ENCODE measurements around the gene FOXI2. TPM values are rescaled to one million over a fixed set of nuclear protein-coding genes. Genes with fewer than 3 reads are reported as not detected.

FOXI2 gene
- 1 to 10 TPM; 1.5 to 1.8 (median 1.7) TPM for polyA plus RNA-seq (ENCODE audit: insufficient read length in 3 of 3)

DNA sequence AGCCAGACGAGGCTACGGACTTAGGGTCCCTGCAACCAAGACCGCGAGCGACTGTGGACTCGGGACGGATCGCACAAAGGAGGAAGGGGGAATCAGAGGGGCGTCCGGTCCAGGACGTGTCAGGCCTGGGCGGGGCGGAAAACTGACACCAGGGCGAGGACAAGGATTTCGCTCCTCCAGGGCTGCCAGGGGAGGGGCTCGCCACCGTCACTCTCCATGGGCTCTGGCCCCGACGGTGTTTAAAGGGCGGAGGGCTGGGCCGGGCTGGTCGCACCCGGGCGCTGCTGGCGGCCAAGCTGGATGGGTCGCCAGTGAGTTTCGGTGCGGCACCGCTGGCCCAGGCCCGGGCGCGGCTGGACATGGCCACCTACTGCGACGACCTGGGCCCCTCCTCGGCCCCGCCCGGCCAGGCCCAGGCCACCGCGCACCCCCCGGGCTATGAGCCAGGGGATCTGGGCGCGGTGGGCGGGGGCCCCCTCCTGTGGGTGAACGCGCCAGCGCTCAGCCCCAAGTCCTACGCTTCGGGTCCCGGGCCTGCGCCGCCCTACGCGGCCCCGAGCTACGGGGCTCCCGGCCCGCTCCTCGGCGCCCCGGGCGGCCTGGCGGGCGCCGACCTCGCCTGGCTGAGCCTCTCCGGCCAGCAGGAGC is at the start of gene FOXI2:
FOXI2 (plus strand) TSS at position 271 of the 648 bp plus-strand sequence; CDS start at position 360, 89 bp downstream.
- no peak for DNase-seq (ENCODE audit: low read depth in 3 of 3, low spot score in 2 of 3)

DNA sequence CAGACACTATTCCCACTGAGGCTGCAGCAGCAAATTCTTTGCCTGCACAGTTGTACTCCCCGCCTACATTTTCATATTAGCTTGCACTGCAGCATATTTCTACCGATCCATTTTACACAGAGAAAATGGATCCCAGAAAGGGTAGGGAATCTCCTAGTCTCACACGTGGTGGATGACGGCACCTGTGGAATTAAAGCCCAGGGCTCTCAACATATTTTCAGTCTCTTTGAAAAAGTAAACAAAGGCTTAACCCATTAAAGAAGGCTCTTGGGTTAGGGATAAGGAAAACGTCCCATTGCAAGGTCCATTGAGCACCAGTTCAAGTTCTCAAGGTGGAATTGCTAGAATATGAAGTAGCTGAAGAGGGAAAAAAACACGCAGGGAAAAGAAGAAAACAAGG is 49.4 kb upstream of the FOXI2 start:
- no peak for DNase-seq (ENCODE audit: low read depth in 3 of 3, low spot score in 2 of 3)

DNA sequence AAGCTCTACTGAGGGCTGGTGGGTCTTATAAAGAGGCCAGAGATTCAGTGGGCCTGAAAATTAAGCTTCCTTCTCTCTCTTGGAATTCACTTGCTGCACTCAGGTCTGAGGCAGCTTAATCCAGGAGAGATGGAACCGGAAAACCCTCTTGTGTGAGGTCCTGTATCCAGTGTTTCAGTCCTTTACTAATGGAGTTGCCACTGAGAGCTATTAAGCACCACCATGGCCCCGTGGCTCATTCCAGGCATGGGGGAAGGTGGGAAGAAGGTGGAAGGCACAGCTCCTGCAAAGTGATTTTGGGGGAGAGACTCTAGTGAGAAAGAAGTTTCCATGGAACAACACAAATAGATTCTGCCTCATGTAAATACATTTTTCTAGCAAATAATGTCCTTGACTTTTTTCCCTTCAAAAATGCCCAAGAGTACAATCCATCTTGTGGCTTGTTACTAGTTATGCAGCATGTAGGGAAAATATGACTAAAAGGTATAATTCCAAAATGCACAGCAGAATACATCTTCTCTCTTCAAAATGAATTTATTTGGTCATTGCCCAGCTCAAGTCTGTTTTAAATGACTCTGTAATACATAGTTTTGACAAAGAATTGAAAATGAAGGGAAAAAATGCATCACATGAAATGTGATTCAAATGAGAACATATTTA is 46.7 kb upstream of the FOXI2 start:
- DNase-seq (ENCODE audit: low read depth in 3 of 3, low spot score in 2 of 3) = no peak

DNA sequence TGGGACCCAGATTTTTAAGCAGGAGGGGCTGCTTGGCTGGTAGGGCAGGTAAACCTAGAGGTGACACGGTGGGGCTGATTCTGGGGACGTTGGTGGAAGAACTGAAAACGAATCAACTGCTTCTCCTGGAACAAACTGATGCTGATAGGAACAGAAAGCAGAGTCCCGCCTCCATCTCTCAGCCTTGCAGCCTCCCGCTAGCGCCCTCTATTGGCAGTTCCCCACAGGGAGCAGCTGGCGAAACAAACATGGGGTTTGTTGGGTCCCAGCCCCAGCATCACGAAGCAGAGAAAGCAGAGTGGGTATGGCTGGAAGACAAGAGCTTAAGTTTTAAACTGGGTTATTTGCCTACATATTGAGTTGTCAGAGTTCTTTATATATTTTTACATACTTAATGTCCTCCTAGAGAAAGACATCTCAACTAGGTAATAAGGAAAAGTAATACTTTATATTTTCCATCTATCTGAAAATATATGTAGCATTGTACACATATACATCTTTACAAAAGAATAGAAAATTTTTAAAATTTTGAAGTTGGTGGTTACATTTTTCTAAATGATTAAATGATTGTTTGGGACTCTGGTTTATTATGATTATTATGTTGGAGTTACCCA is 42.3 kb upstream of the FOXI2 start:
- DNase-seq (ENCODE audit: low read depth in 3 of 3, low spot score in 2 of 3) = no peak

DNA sequence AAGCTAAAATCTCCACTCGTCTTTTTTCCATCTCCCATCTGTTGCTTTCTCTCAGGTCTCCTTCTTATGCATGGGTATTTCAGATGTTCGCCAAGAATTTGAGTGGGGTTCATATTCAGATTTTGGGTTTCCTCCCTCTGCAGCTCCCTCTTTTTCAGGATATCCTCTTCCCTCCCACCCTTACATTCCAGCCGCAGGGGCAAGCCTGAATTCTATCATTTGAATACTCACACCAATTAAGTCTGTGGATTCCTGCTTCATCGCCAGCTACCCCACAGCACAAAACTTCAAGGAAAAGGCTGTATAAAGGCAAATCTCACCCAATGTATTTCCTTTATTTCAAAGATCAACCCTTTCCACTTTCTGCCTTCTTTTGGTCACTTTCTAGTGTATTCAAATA is 41.6 kb upstream of the FOXI2 start:
- no peak for DNase-seq (ENCODE audit: low read depth in 3 of 3, low spot score in 2 of 3)

DNA sequence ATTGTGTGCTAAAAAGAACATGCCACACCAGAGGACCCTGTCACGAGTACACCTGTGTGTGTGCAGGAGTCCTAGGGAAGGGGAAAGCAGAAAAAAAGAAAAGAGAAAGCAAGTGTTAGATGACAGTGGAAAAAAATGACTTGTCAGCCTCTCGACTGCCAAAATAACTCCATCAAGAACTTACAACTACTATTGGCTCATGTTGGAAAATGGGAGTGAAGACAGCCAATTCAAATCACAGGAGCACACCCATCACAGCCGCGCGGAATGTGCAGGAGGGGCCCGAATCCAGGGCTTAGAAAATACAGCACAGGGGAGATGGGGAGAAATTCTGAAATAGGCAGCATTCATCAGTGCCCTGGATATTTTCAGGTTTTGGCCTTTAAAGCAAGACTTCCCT is 38.1 kb upstream of the FOXI2 start:
- no peak for DNase-seq (ENCODE audit: low read depth in 3 of 3, low spot score in 2 of 3)

DNA sequence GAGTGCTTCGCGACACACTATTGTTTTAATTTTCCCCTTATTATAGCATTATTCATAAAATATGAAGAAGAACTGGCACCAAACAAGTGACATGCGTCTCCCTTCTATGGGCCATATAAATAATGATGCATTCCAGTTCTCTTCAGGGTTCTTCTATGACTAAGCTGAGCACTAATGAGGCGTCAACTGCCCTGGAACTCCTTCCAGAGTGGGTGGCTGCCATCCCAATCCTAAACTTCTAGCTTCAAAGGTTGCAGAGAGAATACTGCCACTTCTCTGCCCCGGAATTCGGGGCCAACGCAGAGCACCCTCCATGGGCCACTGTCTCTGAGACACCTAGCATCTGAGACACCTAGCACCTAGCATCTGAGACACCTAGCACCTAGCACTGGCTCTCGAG is 37.7 kb upstream of the FOXI2 start:
- no peak for DNase-seq (ENCODE audit: low read depth in 3 of 3, low spot score in 2 of 3)

DNA sequence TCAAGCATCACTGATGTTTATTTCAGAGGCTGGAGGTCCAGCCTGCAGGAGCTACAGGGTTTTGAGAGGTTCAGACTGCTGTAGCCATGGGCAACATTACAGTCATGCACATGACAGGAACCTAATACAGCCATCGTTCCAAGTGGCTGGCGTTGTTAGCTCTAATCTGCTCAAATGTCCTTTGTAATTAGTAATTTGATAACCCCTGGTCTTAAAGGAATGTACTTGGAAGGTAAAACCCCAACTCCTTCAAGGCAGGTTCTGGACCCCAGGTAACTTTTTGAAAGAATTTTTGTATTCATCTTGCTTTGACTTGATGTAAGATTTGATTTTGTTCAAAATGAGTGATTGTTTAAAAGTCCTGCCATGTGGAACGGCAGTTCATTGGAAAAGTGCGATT is 34.7 kb upstream of the FOXI2 start:
- DNase-seq (ENCODE audit: low read depth in 3 of 3, low spot score in 2 of 3) = peak in 2 of 3 donors; percentile 38 to 55

DNA sequence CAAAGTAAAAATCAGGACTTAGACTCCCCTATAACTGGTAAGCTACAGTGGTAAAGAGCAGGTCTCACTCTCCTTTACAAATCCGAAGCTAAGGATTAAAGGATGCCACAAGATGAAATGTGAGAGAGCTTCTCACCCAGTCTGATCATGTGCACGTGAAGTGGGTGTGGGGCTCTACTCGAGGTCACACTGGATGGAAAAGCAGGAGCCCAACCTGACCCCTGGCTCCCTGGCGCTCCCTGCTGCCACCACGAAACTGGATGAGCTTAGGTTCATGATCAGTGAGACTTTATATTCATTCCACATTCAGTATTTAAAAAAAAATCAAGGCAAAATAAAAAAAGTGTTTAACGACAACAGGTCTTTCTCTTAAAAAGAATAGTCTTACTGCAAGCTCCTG is 21.7 kb upstream of the FOXI2 start:
- no peak for DNase-seq (ENCODE audit: low read depth in 3 of 3, low spot score in 2 of 3)

DNA sequence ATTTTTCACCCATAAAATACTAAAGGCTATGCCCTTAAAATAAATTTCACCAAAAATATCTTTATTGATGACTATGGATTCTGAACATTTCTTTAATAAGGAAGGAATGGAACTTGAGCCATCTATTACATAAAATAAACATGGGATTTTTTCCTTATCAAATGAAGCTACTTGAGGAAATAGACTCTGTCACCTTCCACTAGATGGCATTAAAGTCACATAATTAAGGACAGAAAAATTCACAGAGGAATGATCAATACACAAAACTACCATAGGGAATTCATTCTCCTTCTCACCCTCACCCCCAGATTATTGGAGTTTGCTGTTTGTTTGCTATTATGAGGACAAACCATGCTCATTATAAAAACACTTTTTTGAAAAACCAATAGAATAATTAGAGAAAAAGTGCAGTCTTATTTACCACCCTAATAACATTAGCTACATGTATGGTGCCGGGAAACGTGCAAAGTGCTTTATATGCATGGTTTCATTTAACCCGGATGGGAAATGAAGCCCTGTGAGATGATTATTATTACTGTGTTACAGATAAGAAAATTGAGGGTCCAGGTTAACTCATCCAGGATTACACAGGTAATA is 21.1 kb upstream of the FOXI2 start:
- no peak for DNase-seq (ENCODE audit: low read depth in 3 of 3, low spot score in 2 of 3)

DNA sequence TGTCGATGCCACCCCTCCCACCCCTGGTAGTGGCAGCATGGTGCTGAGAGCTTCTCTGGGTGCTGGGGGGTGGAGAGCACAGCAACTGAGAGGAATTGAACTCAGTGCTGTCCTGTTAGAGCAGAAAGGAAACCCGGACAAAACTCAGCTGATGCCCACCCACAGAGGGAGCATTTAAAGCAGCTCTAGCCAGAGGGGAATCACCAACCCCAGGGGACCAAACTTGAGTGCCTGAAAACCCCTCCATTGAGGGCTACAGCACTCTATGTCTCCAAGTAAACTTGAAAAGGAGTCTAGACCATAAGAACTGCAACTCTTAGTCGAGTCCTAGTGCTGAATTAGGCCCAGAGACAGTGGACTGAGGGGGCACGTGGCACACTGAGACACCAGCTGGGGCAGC is 16.8 kb upstream of the FOXI2 start:
- DNase-seq (ENCODE audit: low read depth in 3 of 3, low spot score in 2 of 3) = no peak

DNA sequence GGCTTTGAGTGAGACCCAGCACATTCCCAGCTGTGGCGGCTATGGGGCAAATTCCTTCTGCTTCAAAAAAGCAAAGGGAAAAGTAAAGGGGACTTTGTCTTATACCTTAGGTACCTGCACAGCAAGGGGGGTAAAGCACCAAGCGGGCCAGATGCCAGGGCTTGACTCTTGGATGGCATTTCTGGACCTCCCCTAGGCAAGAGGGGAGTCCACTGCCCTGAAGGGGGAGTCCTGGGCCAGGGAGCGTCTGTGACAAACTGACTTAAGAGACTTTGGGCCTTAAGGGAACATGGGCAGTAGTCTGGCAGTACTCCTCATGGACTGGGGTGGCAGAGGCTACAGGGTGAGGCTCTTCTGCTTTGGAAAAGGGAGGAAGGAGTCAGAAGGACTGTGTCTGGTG is 16.1 kb upstream of the FOXI2 start:
- no peak for DNase-seq (ENCODE audit: low read depth in 3 of 3, low spot score in 2 of 3)

DNA sequence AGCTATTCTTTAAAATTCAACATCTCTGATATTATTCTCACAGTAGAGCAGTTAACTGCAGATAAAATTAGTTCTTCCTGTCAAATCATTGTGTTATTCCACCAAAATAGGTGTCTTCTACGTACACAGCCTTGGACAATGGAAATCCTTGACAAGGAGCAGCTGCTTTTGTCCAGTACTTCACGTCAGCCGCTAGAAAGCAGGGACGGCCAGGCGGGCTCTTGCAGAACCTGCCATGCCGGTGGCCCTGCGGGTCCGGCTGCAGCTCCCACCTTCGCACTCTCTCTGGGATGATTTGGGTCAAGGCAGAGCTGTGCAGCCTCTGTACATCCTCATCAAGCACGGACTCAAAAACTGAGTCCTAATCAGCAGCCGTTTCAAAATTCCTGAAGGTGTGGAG is 2.2 kb upstream of the FOXI2 start:
- no peak for DNase-seq (ENCODE audit: low read depth in 3 of 3, low spot score in 2 of 3)

DNA sequence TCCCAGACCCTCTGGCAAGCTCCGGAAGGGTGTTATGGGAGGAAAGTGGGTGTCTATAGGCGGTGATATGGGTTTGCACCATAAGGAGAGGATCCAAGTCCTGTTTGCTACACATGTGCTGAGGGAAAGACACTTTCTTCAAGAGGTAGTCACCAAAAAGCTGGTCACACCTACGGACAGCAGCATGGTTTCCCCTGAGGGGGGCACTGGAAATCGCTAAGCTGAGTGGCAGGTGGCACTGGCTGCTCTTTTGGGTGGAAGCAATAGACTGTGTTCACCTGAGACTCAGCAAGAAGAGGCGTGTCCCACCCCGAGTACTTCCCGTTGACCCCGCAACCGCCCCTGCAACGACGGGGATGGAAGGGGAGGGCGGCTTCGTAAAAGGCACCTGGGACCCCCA is 1.8 kb upstream of the FOXI2 start:
- DNase-seq (ENCODE audit: low read depth in 3 of 3, low spot score in 2 of 3) = no peak

DNA sequence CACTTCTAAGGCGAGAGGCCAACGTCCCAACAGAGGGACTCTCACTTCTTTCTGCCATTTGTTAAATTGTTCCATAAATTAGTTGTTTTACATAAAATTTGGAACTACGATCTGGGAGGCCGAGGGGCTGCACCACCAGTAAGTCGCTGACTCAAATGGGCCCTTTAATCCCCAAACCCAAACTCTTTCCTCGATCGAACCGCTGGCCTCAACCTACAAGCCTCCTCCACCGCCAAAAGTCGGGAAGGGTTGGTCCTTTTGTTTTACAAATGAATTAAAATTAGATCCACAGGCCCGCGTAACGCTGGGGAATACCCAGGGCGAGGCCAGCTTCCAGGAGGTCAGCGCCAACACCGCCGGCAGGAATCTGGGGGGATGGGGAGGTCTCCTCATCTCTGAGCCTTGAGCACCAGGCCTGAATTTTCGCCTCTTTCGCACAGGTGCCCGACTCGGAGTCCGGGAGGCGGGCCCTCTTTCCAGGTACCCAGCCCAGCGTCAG is 1.2 kb upstream of the FOXI2 start:
- no peak for DNase-seq (ENCODE audit: low read depth in 3 of 3, low spot score in 2 of 3)

DNA sequence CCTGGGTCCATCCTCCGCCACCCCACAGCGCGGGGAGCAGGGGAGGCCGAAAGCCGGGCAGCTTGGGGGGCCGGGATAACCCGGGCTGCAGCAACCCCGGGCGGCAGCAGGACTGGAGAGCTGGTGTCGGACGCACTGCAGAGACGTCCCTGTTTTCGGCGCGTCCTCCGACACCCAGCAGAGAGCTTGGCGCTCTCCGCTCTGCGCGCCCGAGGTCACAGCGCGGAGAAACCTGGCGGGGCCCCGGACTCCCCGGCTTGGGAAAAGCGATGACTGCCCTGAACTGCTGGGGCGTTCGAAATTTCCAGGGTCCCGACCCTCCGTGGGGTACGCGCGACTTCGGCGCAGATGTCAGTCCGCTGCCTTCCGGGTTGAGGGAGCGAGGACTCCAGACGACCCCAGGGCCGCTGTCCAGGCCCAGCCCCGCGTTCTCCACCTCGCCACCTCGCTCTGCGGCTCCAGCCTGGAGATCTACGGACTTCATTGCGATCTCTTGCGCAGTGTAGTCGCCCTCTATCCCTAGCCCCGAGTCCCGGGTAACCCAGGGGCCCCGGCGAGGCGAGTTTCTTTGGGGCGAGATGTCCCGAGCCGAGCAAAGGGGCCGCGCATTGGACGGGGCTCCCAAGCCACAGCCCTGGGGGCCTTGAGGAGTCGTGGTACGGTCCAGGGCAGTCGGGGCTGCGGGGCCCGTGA is 617 bp upstream of the FOXI2 start:
- no peak for DNase-seq (ENCODE audit: low read depth in 3 of 3, low spot score in 2 of 3)

DNA sequence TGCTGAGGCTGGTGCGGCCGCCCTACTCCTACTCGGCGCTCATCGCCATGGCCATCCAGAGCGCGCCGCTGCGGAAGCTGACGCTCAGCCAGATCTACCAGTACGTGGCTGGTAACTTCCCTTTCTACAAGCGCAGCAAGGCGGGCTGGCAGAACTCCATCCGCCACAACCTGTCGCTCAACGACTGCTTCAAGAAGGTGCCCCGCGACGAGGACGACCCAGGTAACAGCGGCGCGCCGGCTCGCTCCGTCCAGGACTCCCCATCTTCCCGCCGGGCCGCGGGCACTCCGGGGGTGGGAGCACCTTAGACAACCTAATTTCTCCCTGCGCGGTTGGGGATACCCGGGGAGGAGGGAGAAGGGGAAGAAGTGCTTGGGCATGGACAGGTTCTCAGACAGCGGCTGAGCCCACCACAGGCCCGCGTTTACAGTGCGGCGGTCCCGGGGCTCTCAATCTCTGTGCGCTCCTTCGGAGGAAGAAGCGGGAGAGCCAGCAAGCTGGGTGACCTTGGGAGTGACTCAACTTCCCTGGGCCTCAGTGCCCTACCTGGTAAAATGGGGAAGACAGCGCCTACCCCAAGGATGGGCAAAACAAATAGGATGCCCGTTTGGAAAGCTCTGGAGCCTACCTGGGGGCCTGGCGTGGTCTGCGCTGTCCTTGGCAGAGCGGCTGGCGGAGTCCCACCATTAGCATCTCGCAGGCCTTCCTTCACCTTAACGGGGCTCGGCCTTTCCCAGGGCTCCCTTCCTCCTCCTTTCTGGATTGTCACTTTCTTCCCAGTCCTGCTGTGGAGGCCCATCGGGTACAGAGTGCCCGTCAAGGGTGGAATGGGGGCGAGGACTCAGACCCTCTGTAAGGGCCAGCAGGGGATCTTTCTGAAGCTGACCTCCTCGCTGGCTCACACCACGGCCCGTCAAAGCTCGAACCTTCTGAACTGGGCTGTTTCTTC is 852 bp downstream of the FOXI2 start:
- no peak for DNase-seq (ENCODE audit: low read depth in 3 of 3, low spot score in 2 of 3)

DNA sequence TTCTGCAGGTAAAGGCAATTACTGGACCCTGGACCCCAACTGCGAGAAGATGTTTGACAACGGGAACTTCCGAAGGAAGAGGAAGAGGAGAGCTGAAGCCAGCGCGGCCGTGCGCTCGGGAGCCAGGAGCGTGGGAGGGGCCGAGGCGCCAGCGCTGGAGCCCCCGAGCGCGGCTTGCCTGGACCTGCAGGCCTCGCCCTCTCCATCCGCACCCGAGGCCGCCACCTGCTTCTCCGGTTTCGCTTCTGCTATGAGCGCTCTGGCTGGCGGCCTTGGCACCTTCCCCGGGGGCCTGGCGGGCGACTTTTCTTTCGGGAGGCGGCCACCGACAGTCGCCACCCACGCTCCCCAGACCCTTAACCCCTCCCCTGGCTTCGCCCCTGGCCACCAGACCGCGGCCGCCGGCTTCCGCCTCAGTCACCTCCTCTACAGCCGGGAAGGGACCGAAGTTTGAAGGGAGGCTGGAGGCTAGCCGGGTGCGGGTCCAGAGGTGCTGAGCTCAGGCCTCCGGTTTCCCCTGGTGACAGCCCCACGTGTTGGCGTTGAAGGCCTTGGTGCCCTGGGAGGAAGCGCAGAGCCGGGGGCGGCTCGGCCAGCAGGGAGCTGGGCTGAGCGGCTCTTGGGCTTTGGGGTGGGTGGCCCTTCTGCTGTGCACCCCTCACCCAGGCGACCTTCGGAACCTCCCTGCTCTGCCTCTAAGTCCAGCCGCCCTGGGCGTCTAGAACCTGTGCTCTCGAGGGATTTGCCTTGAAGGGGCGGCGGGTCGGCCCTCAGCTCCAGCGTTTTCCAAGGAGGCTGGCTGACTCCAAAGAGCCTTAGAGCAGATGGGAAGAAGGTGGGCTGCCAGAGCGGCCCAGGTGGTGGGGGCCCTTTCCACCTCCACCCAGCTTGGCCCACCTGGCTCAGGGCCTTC is 1.8 kb downstream of the FOXI2 start:
- DNase-seq (ENCODE audit: low read depth in 3 of 3, low spot score in 2 of 3) = no peak

DNA sequence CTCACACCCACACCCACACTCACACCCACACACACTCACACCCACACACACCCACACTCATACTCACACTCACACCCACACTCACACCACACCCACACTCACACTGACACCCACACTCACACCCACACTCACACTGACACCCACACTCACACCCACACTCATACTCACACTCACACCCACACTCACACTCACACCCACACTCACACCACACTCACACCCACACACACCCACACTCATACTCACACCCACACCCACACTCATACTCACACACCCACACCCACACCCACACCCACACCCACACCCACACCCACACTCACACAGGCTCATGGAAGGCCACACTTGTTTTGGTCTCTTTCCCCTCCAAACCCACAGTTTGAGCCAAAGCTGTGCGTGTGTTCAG is 2.9 kb downstream of the FOXI2 start:
- DNase-seq (ENCODE audit: low read depth in 3 of 3, low spot score in 2 of 3) = no peak
